SU-DHL-6 (cell line): ENCODE results near the gene CGB8.
"Not testable (repeated sequence)": the region's sequence is repeated elsewhere in the genome, so short reads cannot be mapped to it uniquely, and the experiment has no call there.

Source experiments
- H2AFZ ChIP-seq: fragments of 200-600 bp; sonication (generic); 2 replicates; pipeline ENCODE4 v1.6.1; 2014; ENCODE audit warnings: low read depth, mild to moderate bottlenecking, moderate library complexity, mixed read lengths, antibody characterized with exemption, low read length; ENCODE audit not compliant: severe bottlenecking
- H3F3A ChIP-seq: fragments of 200-600 bp; shearing (Covaris generic); 2 replicates; pipeline ENCODE4 v1.6.0; 2016; ENCODE audit warnings: antibody characterized with exemption, mild to moderate bottlenecking; ENCODE audit not compliant: insufficient read depth
- H3K27ac ChIP-seq: fragments of 200-600 bp; sonication (generic); 2 replicates; pipeline ENCODE4 v1.5.1; 2016; ENCODE audit warnings: low read depth, mild to moderate bottlenecking, low read length, moderate library complexity, mixed read lengths
- H3K27me3 ChIP-seq: fragments of 200-600 bp; sonication (generic), shearing (Covaris generic); 2 replicates; pipeline ENCODE4 v1.6.0; 2014; ENCODE audit warnings: mild to moderate bottlenecking, low read length
- H3K36me3 ChIP-seq: fragments of 200-600 bp; sonication (generic); 2 replicates; pipeline ENCODE4 v1.6.1; 2014; ENCODE audit warnings: mild to moderate bottlenecking, low read length, mixed read lengths
- H3K4me2 ChIP-seq: fragments of 300-600, 200-600 bp; shearing (Covaris generic), sonication (generic); 2 replicates; pipeline ENCODE4 v1.6.0; 2014; ENCODE audit warnings: low read length, low read depth, mild to moderate bottlenecking; ENCODE audit not compliant: poor library complexity, severe bottlenecking
- H3K4me3 ChIP-seq: fragments of 200-600 bp; sonication (generic); 2 replicates; pipeline ENCODE4 v1.5.1; 2014; ENCODE audit warnings: antibody characterized with exemption, low read length, mild to moderate bottlenecking, mixed read lengths; ENCODE audit not compliant: insufficient read depth, poor library complexity, severe bottlenecking
- H3K79me2 ChIP-seq: fragments of 200-600 bp; sonication (generic); 2 replicates; pipeline ENCODE4 v1.6.1; 2014; ENCODE audit warnings: mild to moderate bottlenecking, low read length, moderate library complexity; ENCODE audit not compliant: insufficient read depth
- H3K9ac ChIP-seq: fragments of 200-600 bp; sonication (generic); 2 replicates; pipeline ENCODE4 v1.7.0; 2014; ENCODE audit warnings: mild to moderate bottlenecking, low read length
- H3K9me2 ChIP-seq: fragments of 200-600 bp; sonication (generic); replicated peaks from 2 replicates; pipeline ENCODE4 v1.6.1; 2014; ENCODE audit warnings: low read length; ENCODE audit not compliant: insufficient read depth
- H3K9me3 ChIP-seq: fragments of 200-600 bp; sonication (generic); 2 replicates; pipeline ENCODE4 v1.6.1; 2014; ENCODE audit warnings: low read length, mixed read lengths; ENCODE audit not compliant: insufficient read depth
- H4K20me1 ChIP-seq: fragments of 200-600 bp; sonication (generic); 2 replicates; pipeline ENCODE4 v1.6.1; 2014; ENCODE audit warnings: low read depth, mild to moderate bottlenecking, antibody characterized with exemption, low read length, moderate library complexity, mixed read lengths
- CTCF ChIP-seq: fragments of 200-600 bp; sonication (generic); IDR thresholded peaks from one replicate; pipeline ENCODE4 v1.5.1; 2017; ENCODE audit warnings: antibody characterized with exemption, mild to moderate bottlenecking, low read length, moderate library complexity; ENCODE audit not compliant: insufficient read depth, poor library complexity, severe bottlenecking
- EZH2phosphoT487 ChIP-seq: fragments of 200-600 bp; sonication (generic), shearing (Covaris generic); conservative IDR thresholded peaks from 2 replicates; pipeline ENCODE4 v1.6.1; 2018; ENCODE audit warnings: mild to moderate bottlenecking, antibody characterized with exemption, low read length, moderate library complexity, mixed read lengths

The CGB8 gene

GRCh38 chr19:49049011-49049410, at the start of gene CGB8:
Gene CGB8 (minus strand): TSS chr19:49049111. CDS start chr19:49048739, 372 bp downstream.
- not testable (repeated sequence) for H3K9ac ChIP-seq, H3K9me3 ChIP-seq, H2AFZ ChIP-seq, H3K36me3 ChIP-seq, H3K27ac ChIP-seq, H3K4me2 ChIP-seq, H3K27me3 ChIP-seq, H4K20me1 ChIP-seq, H3K9me2 ChIP-seq, H3K4me3 ChIP-seq, H3K79me2 ChIP-seq, H3F3A ChIP-seq

- no peak overlapping the region for H3K4me3 ChIP-seq
- H3K9ac ChIP-seq, result no peak overlapping the region
- no peaks in the 10 kb centered on the region for H3K27me3 ChIP-seq
- H3K9me3 ChIP-seq, result no peaks in the 10 kb centered on the region
- peaks cover 24% of the 10 kb centered on the region for H3K79me2 ChIP-seq
- no peak overlapping the region for H2AFZ ChIP-seq
- H3F3A ChIP-seq, result peaks cover 11% of the 10 kb centered on the region
- H4K20me1 ChIP-seq, result peaks cover 3% of the 10 kb centered on the region; the same call in 1 of the 2 replicates
- no peaks in the 10 kb centered on the region for H3K9me2 ChIP-seq
- no peak overlapping the region for H3K4me2 ChIP-seq
- H3K36me3 ChIP-seq, result peaks cover 15% of the 10 kb centered on the region
- H3K27ac ChIP-seq, result no peak overlapping the region
- TF ChIP-seq CTCF (peak; percentile 94), EZH2phosphoT487 (no peak)
Observed at GRCh38 chr19:49097453-49098288, 48.8 kb upstream of the CGB8 start.

- Histone ChIP-seq H3K36me3 (peaks cover 27% of the 10 kb centered on the region), H4K20me1 (peaks cover 3% of the 10 kb centered on the region; the same call in 1 of the 2 replicates), H3K4me2 (no peak overlapping the region), H3K27me3 (no peaks in the 10 kb centered on the region), H3K79me2 (peaks cover 43% of the 10 kb centered on the region), H3K9ac (no peak overlapping the region), H3K4me3 (no peak overlapping the region), H3K27ac (no peak overlapping the region), H2AFZ (no peak overlapping the region), H3K9me3 (no peaks in the 10 kb centered on the region), H3K9me2 (no peaks in the 10 kb centered on the region), H3F3A (peaks cover 11% of the 10 kb centered on the region)
- TF ChIP-seq CTCF (no peak), EZH2phosphoT487 (no peak)
Observed at GRCh38 chr19:49094505-49095482, 45.9 kb upstream of the CGB8 start.
